H9 (cell line): ENCODE results near the gene TMIGD3. TPM values are rescaled to one million over a fixed set of nuclear protein-coding genes. Genes with fewer than 3 reads are reported as not detected.

Source experiments
- DNase-seq: peaks from one replicate; pipeline ENCODE4 v3.0.0-alpha.2; 2017
- H2AFZ ChIP-seq: one replicate; pipeline ENCODE4 v1.6.1; 2013; ENCODE audit warnings: mild to moderate bottlenecking, low read length, control low read depth, moderate library complexity
- H2AK5ac ChIP-seq: 2 replicates; pipeline ENCODE4 v1.6.1; 2013; ENCODE audit warnings: low read length, control low read depth, mixed read lengths; ENCODE audit not compliant: insufficient read length
- H2BK120ac ChIP-seq: one replicate; pipeline ENCODE4 v1.6.1; 2013; ENCODE audit warnings: low read depth, mild to moderate bottlenecking, low read length, control low read depth, inconsistent platforms; ENCODE audit not compliant: poor library complexity, severe bottlenecking
- H2BK12ac ChIP-seq: 2 replicates; pipeline ENCODE4 v1.6.1; 2013; ENCODE audit warnings: low read length, control low read depth, mixed read lengths, low read depth; ENCODE audit not compliant: insufficient read length
- H2BK15ac ChIP-seq: 2 replicates; pipeline ENCODE4 v1.6.1; 2013; ENCODE audit warnings: low read depth, low read length, control low read depth
- H2BK20ac ChIP-seq: one replicate; pipeline ENCODE4 v1.6.1; 2013; ENCODE audit warnings: low read depth, mild to moderate bottlenecking, low read length, control low read depth, inconsistent platforms; ENCODE audit not compliant: poor library complexity, severe bottlenecking
- H2BK5ac ChIP-seq: 2 replicates; pipeline ENCODE4 v1.6.1; 2013; ENCODE audit warnings: low read length, control low read depth, mixed read lengths; ENCODE audit not compliant: insufficient read length
- H3K14ac ChIP-seq: 2 replicates; pipeline ENCODE4 v1.6.1; 2013; ENCODE audit warnings: low read length, control low read depth; ENCODE audit not compliant: insufficient read depth
- H3K18ac ChIP-seq: 2 replicates; pipeline ENCODE4 v1.6.1; 2013; ENCODE audit warnings: low read depth, mild to moderate bottlenecking, mixed read lengths, low read length, control low read depth; ENCODE audit not compliant: insufficient read length
- H3K23ac ChIP-seq: 2 replicates; pipeline ENCODE4 v1.6.1; 2013; ENCODE audit warnings: low read length, control low read depth, mixed read lengths, low read depth; ENCODE audit not compliant: insufficient read length
- H3K23me2 ChIP-seq: 2 replicates; pipeline ENCODE4 v1.6.1; 2013; ENCODE audit warnings: low read depth, mild to moderate bottlenecking, mixed read lengths, low read length, control low read depth; ENCODE audit not compliant: insufficient read length, poor library complexity, severe bottlenecking
- H3K27ac ChIP-seq: 2 replicates; pipeline ENCODE4 v1.5.1; 2013; ENCODE audit warnings: low read length, control low read depth, mixed read lengths, low read depth; ENCODE audit not compliant: insufficient read length
- H3K27me3 ChIP-seq: 2 replicates; pipeline ENCODE4 v1.6.1; 2013; ENCODE audit warnings: low read length, control low read depth, inconsistent platforms; ENCODE audit not compliant: insufficient read depth
- H3K4ac ChIP-seq: 2 replicates; pipeline ENCODE4 v1.6.1; 2013; ENCODE audit warnings: low read depth, mild to moderate bottlenecking, control low read depth, inconsistent platforms, low read length, moderate library complexity
- H3K4me1 ChIP-seq: 2 replicates; pipeline ENCODE4 v1.6.1; 2013; ENCODE audit warnings: low read length, control low read depth, inconsistent platforms; ENCODE audit not compliant: insufficient read depth
- H3K4me2 ChIP-seq: 2 replicates; pipeline ENCODE4 v1.6.1; 2013; ENCODE audit warnings: low read length, control low read depth, mixed read lengths; ENCODE audit not compliant: insufficient read length, insufficient read depth
- H3K56ac ChIP-seq: 2 replicates; pipeline ENCODE4 v1.6.1; 2013; ENCODE audit warnings: low read depth, mild to moderate bottlenecking, mixed read lengths, low read length, control low read depth; ENCODE audit not compliant: insufficient read length
- H3K79me1 ChIP-seq: 2 replicates; pipeline ENCODE4 v1.6.1; 2013; ENCODE audit warnings: low read depth, mild to moderate bottlenecking, moderate library complexity, low read length, control low read depth, inconsistent platforms; ENCODE audit not compliant: insufficient read depth, poor library complexity, severe bottlenecking
- H3K79me2 ChIP-seq: 2 replicates; pipeline ENCODE4 v1.6.1; 2013; ENCODE audit warnings: low read length, control low read depth, inconsistent platforms; ENCODE audit not compliant: insufficient read depth
- H3K9ac ChIP-seq: 2 replicates; pipeline ENCODE4 v1.6.1; 2013; ENCODE audit warnings: low read length, control low read depth, mixed read lengths; ENCODE audit not compliant: insufficient read length; ENCODE audit errors: extremely low read depth
- H3K9me3 ChIP-seq: one replicate; pipeline ENCODE4 v1.6.1; 2013; ENCODE audit warnings: low read depth, low read length, inconsistent platforms; ENCODE audit not compliant: control insufficient read depth
- H3T11ph ChIP-seq: one replicate; pipeline ENCODE4 v1.6.1; 2013; ENCODE audit warnings: mild to moderate bottlenecking, low read length, control low read depth, inconsistent platforms
- H4K20me1 ChIP-seq: one replicate; pipeline ENCODE4 v1.6.1; 2013; ENCODE audit not compliant: control insufficient read depth, insufficient read length, insufficient read depth
- H4K5ac ChIP-seq: 2 replicates; pipeline ENCODE4 v1.6.1; 2013; ENCODE audit warnings: low read depth, mild to moderate bottlenecking, mixed read lengths, low read length, control low read depth; ENCODE audit not compliant: insufficient read length
- H4K8ac ChIP-seq: replicated peaks from 2 replicates; pipeline ENCODE4 v1.6.1; 2013; ENCODE audit warnings: low read length, control low read depth, mixed read lengths, low read depth; ENCODE audit not compliant: insufficient read length
- H4K91ac ChIP-seq: 2 replicates; pipeline ENCODE4 v1.6.1; 2013; ENCODE audit warnings: low read depth, mild to moderate bottlenecking, moderate library complexity, mixed read lengths, low read length, control low read depth; ENCODE audit not compliant: insufficient read length
- H3K27ac Mint-ChIP-seq, 3 experiments: 2 replicates in 2 of 3; 3 replicates in 1 of 3; pipeline ENCODE4 v1.8.0; 2020 to 2021; ENCODE audit warnings: mixed read lengths in 3 of 3, mild to moderate bottlenecking in 1 of 3, moderate library complexity in 1 of 3
- H3K27me3 Mint-ChIP-seq: 2 replicates; pipeline ENCODE4 v1.8.0; 2021; ENCODE audit warnings: low read depth, mild to moderate bottlenecking, moderate library complexity, mixed read lengths
- H3K36me3 Mint-ChIP-seq, 3 experiments: 2 replicates in 2 of 3; 3 replicates in 1 of 3; pipeline ENCODE4 v1.8.0; 2020 to 2021; ENCODE audit warnings: low read depth in 3 of 3, mixed read lengths in 3 of 3; ENCODE audit not compliant: insufficient read depth in 1 of 3
- H3K4me1 Mint-ChIP-seq, 2 experiments: 2 replicates each; pipeline ENCODE4 v1.8.0; 2020; ENCODE audit warnings: mixed read lengths in 2 of 2
- H3K4me3 Mint-ChIP-seq, 2 experiments: 2 replicates in 1 of 2; 3 replicates in 1 of 2; pipeline ENCODE4 v1.8.0; 2020 to 2021; ENCODE audit warnings: mild to moderate bottlenecking in 2 of 2, mixed read lengths in 2 of 2, moderate library complexity in 1 of 2
- H3K9me3 Mint-ChIP-seq, 2 experiments: 2 replicates in 1 of 2; 3 replicates in 1 of 2; pipeline ENCODE4 v1.8.0; 2020; ENCODE audit warnings: mild to moderate bottlenecking in 2 of 2, mixed read lengths in 2 of 2, moderate library complexity in 1 of 2
- total RNA-seq: library from RNA; stranded (reverse); gene quantifications from 2 replicates; pipeline ENCODE4 v1.2.1, GENCODE V29; 2021
- TF ChIP-seq, protein P1 (sequence below): fragments of 200-600 bp; sonication (generic); conservative IDR thresholded peaks from 3 replicates; pipeline ENCODE4 v1.8.0; 2021; ENCODE audit warnings: antibody characterized with exemption, mild to moderate bottlenecking

The TMIGD3 gene
- total RNA-seq, 1 experiment from 2014 or later: not detected

DNA sequence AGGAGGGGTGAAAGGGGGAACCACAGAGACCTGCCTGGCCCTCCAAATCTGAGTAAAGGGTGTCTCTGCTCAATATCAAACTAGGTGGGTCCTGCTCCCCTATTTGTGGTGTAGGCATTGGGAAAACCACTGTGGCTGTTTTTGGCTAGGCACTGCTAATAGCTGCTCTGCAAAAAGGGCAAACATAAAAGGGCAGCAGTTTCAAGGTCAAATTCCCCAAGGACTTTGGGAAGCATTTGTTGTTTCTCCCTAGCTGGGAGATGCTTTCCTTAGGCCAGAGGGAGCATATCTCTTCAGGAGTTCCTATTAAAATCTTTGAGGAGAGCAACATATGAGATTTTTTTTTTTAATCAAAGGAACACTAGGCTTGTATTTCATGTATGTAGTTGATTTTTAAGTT is 27.2 kb downstream of the TMIGD3 start:
- H3K4me1 ChIP-seq: no peaks in the 10 kb centered on the region
- H2BK12ac ChIP-seq: no peak overlapping the region
- no peak overlapping the region for H3K18ac ChIP-seq
- no peak overlapping the region for H2BK5ac ChIP-seq
- H3T11ph ChIP-seq: no peak overlapping the region
- no peak overlapping the region for H3K56ac ChIP-seq
- H4K20me1 ChIP-seq: no peaks in the 10 kb centered on the region
- no peak for DNase-seq
- H3K9ac ChIP-seq: no peak overlapping the region
- no peaks in the 10 kb centered on the region for H3K79me2 ChIP-seq
- Mint-ChIP-seq H3K27me3 (no peaks in the 10 kb centered on the region; the same call in 1 of the 2 replicates), H3K9me3 (no peaks in the 10 kb centered on the region), H3K36me3 (no peaks in the 10 kb centered on the region; a peak in 1 of 7 replicates), H3K4me1 (no peaks in the 10 kb centered on the region), H3K4me3 (no peak overlapping the region), H3K27ac (no peak overlapping the region)
- no peaks in the 10 kb centered on the region for H3K9me3 ChIP-seq
- H3K27ac ChIP-seq: no peak overlapping the region
- no peak overlapping the region for H2BK20ac ChIP-seq
- H3K4ac ChIP-seq: no peak overlapping the region
- no peak overlapping the region for H2AFZ ChIP-seq
- H4K91ac ChIP-seq: no peak overlapping the region
- H3K4me2 ChIP-seq: no peak overlapping the region
- H3K14ac ChIP-seq: no peak overlapping the region
- H4K5ac ChIP-seq: no peak overlapping the region
- no peak overlapping the region for H2BK15ac ChIP-seq
- H3K23me2 ChIP-seq: no peaks in the 10 kb centered on the region
- H2AK5ac ChIP-seq: no peak overlapping the region
- no peaks in the 10 kb centered on the region for H3K79me1 ChIP-seq
- H4K8ac ChIP-seq: no peak overlapping the region
- no peak overlapping the region for H3K23ac ChIP-seq
- no peak overlapping the region for H2BK120ac ChIP-seq
- TF ChIP-seq, protein P1, sequence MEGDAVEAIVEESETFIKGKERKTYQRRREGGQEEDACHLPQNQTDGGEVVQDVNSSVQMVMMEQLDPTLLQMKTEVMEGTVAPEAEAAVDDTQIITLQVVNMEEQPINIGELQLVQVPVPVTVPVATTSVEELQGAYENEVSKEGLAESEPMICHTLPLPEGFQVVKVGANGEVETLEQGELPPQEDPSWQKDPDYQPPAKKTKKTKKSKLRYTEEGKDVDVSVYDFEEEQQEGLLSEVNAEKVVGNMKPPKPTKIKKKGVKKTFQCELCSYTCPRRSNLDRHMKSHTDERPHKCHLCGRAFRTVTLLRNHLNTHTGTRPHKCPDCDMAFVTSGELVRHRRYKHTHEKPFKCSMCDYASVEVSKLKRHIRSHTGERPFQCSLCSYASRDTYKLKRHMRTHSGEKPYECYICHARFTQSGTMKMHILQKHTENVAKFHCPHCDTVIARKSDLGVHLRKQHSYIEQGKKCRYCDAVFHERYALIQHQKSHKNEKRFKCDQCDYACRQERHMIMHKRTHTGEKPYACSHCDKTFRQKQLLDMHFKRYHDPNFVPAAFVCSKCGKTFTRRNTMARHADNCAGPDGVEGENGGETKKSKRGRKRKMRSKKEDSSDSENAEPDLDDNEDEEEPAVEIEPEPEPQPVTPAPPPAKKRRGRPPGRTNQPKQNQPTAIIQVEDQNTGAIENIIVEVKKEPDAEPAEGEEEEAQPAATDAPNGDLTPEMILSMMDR: no peak
- no peaks in the 10 kb centered on the region for H3K27me3 ChIP-seq
